ENCODE results near the gene KCNA4.

DNA sequence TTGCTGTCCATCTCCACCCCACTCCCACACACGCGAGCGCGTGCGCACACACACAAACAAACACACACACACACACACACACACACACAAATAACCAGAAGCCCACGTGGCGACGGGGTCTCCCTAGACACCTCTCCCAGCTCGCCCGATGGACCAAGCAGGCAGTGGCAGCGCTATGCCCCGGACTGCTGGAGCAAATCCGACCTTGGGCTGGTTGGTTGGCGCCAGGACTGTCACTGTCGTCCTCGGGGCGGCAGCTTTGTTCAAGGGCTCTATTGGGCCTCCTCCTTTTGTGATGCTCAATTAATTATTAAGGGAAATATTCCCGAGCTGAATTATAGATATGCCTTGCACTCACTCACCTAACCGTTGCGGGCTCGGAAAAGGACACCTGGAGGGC is 1.7 kb upstream of the KCNA4 start:
- TF ChIP-seq ARNTL (CRISPR knock-in tag; IDR thresholded peaks at IDR 0.05; ENCODE audit: borderline replicate concordance, low read depth) (no peak), CREB5 (CRISPR knock-in tag; IDR thresholded peaks at IDR 0.05; ENCODE audit: low read depth) (no peak), ZFP3 (CRISPR knock-in tag; IDR thresholded peaks at IDR 0.05) (no peak)
